ENCODE data around the gene TRPM8.

The TRPM8 gene

GRCh38 chr2:233974530-233975071, 57.4 kb downstream of the TRPM8 start (continued):
- TF ChIP-seq, protein P1, sequence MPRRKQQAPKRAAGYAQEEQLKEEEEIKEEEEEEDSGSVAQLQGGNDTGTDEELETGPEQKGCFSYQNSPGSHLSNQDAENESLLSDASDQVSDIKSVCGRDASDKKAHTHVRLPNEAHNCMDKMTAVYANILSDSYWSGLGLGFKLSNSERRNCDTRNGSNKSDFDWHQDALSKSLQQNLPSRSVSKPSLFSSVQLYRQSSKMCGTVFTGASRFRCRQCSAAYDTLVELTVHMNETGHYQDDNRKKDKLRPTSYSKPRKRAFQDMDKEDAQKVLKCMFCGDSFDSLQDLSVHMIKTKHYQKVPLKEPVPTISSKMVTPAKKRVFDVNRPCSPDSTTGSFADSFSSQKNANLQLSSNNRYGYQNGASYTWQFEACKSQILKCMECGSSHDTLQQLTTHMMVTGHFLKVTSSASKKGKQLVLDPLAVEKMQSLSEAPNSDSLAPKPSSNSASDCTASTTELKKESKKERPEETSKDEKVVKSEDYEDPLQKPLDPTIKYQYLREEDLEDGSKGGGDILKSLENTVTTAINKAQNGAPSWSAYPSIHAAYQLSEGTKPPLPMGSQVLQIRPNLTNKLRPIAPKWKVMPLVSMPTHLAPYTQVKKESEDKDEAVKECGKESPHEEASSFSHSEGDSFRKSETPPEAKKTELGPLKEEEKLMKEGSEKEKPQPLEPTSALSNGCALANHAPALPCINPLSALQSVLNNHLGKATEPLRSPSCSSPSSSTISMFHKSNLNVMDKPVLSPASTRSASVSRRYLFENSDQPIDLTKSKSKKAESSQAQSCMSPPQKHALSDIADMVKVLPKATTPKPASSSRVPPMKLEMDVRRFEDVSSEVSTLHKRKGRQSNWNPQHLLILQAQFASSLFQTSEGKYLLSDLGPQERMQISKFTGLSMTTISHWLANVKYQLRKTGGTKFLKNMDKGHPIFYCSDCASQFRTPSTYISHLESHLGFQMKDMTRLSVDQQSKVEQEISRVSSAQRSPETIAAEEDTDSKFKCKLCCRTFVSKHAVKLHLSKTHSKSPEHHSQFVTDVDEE (CRISPR knock-in tag; IDR thresholded peaks at IDR 0.05), result no peak
- TF ChIP-seq ZFP3 (CRISPR knock-in tag; IDR thresholded peaks at IDR 0.05), result peak; percentile 49; the same call in 1 of the 2 replicates
- TF ChIP-seq ZC3H10 (CRISPR knock-in tag; IDR thresholded peaks at IDR 0.05), result 0 out of 2 replicates have a peak, but pooled peaks have one; percentile 17
- TF ChIP-seq RARB (CRISPR knock-in tag; IDR thresholded peaks at IDR 0.05), result no peak

DNA sequence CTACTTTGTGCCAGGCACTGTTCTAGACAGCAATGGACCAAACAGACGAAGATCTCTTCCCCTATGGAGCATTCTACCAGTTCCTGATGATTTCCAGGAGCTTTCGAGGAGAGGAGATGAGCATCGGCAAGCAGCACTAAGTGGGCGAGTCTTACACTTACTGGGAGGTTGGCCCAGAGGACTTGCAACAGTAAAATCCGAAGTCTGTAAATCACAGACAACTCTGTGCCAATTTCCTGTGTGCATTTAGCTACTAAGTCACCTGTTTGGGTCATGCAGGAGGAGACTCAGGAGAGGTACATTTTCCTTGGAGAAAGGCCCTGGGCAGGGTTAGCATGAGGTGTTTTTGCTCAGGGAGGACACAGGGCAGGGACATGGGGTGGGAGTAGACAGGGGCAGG, 58.9 kb downstream of the TRPM8 start:
- ATAC-seq, result no peak
- TF ChIP-seq, protein P2, sequence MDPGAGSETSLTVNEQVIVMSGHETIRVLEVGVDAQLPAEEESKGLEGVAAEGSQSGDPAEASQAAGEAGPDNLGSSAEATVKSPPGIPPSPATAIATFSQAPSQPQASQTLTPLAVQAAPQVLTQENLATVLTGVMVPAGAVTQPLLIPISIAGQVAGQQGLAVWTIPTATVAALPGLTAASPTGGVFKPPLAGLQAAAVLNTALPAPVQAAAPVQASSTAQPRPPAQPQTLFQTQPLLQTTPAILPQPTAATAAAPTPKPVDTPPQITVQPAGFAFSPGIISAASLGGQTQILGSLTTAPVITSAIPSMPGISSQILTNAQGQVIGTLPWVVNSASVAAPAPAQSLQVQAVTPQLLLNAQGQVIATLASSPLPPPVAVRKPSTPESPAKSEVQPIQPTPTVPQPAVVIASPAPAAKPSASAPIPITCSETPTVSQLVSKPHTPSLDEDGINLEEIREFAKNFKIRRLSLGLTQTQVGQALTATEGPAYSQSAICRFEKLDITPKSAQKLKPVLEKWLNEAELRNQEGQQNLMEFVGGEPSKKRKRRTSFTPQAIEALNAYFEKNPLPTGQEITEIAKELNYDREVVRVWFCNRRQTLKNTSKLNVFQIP (CRISPR knock-in tag; IDR thresholded peaks at IDR 0.05; ENCODE audit: borderline replicate concordance, low read depth), result no peak
- TF ChIP-seq, protein P3, sequence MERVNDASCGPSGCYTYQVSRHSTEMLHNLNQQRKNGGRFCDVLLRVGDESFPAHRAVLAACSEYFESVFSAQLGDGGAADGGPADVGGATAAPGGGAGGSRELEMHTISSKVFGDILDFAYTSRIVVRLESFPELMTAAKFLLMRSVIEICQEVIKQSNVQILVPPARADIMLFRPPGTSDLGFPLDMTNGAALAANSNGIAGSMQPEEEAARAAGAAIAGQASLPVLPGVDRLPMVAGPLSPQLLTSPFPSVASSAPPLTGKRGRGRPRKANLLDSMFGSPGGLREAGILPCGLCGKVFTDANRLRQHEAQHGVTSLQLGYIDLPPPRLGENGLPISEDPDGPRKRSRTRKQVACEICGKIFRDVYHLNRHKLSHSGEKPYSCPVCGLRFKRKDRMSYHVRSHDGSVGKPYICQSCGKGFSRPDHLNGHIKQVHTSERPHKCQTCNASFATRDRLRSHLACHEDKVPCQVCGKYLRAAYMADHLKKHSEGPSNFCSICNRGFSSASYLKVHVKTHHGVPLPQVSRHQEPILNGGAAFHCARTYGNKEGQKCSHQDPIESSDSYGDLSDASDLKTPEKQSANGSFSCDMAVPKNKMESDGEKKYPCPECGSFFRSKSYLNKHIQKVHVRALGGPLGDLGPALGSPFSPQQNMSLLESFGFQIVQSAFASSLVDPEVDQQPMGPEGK (CRISPR knock-in tag; IDR thresholded peaks at IDR 0.05; ENCODE audit: borderline replicate concordance), result no peak
- no peak for TF ChIP-seq CSRNP3 (CRISPR knock-in tag; IDR thresholded peaks at IDR 0.05)

GRCh38 chr2:233976690-233977294, 59.6 kb downstream of the TRPM8 start:
- TF ChIP-seq, protein P3 (CRISPR knock-in tag; IDR thresholded peaks at IDR 0.05; ENCODE audit: borderline replicate concordance), result no peak
- TF ChIP-seq ZFP3 (CRISPR knock-in tag; IDR thresholded peaks at IDR 0.05) (no peak), RARB (CRISPR knock-in tag; IDR thresholded peaks at IDR 0.05) (no peak), TOX (CRISPR knock-in tag; IDR thresholded peaks at IDR 0.05; ENCODE audit: borderline replicate concordance) (no peak), ARNTL (CRISPR knock-in tag; IDR thresholded peaks at IDR 0.05; ENCODE audit: borderline replicate concordance, low read depth) (no peak), ZNF565 (CRISPR knock-in tag; conservative IDR thresholded peaks at IDR 0.05; ENCODE audit: low read depth) (no peak), ZNF70 (CRISPR knock-in tag; IDR thresholded peaks at IDR 0.05) (no peak), OSR1 (CRISPR knock-in tag; IDR thresholded peaks at IDR 0.05) (no peak), CSDC2 (CRISPR knock-in tag; IDR thresholded peaks at IDR 0.05) (no peak), ZFP30 (CRISPR knock-in tag; IDR thresholded peaks at IDR 0.05) (no peak), BACH2 (CRISPR knock-in tag; IDR thresholded peaks at IDR 0.05; ENCODE audit: borderline replicate concordance) (no peak)
- TF ChIP-seq, protein P1 (CRISPR knock-in tag; IDR thresholded peaks at IDR 0.05), result no peak
- ATAC-seq, result peak; percentile 77
